ENCODE data around the gene CPLX4. TPM values are rescaled to one million over a fixed set of nuclear protein-coding genes. Genes with fewer than 3 reads are reported as not detected.

The CPLX4 gene
- total and polyA plus RNA-seq, 4 donors, result 0.01 TPM; not detected in 3

DNA sequence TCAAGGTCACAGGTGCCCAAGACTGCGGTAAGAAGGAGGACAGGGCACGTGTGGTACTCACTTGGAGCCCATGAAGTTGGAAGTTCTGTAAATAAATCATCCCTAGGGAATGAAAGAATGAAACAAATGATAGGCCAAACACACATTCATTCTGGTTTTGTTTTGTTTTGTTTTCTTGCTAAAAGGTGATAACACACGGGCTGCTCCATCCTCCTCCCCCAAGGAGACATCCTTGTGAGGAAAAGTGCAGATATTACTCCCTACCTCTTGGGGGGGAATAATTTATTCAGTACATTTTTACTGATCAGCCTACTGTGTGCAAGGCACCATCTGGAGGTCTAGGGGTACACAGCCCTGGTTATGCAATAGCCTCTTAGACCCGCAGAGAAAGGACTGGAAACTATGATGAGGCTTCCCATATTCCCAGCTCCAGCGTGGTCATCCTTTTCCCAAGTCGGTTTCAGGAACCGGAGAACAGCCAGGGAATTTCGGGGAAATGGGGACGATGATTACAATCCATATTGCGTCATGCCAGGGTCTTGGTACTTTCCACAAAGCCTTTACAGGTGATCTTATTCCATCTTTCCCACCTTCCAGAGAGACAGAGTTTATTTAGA, 51.5 kb downstream of the CPLX4 start:
- Histone ChIP-seq H3K27me3 (ENCODE audit: control insufficient read depth in 3 of 3, insufficient read depth in 3 of 3, low read length in 2 of 3) (peaks cover 7 to 93% (median 91%) of the 10 kb centered on the region in 3 donors), H3K9ac (ENCODE audit: insufficient read depth in 1 of 2, low read length in 2 of 2) (no peak overlapping the region), H3K9me3 (ENCODE audit: control insufficient read depth in 4 of 4, insufficient read depth in 3 of 4, low read length in 3 of 4) (peaks cover 0 to 13% (median 0%) of the 10 kb centered on the region in 4 donors), H3K36me3 (ENCODE audit: control insufficient read depth in 4 of 4, insufficient read depth in 4 of 4, low read length in 4 of 4) (no peaks in the 10 kb centered on the region), H3K4me3 (no peak overlapping the region), H3K27ac (ENCODE audit: low read depth in 1 of 2, low read length in 1 of 2) (no peak overlapping the region), H3K4me1 (ENCODE audit: control insufficient read depth in 5 of 5, insufficient read depth in 5 of 5, low read length in 5 of 5) (peaks cover 0 to 17% (median 0%) of the 10 kb centered on the region in 5 donors)
- TF ChIP-seq, protein P1, sequence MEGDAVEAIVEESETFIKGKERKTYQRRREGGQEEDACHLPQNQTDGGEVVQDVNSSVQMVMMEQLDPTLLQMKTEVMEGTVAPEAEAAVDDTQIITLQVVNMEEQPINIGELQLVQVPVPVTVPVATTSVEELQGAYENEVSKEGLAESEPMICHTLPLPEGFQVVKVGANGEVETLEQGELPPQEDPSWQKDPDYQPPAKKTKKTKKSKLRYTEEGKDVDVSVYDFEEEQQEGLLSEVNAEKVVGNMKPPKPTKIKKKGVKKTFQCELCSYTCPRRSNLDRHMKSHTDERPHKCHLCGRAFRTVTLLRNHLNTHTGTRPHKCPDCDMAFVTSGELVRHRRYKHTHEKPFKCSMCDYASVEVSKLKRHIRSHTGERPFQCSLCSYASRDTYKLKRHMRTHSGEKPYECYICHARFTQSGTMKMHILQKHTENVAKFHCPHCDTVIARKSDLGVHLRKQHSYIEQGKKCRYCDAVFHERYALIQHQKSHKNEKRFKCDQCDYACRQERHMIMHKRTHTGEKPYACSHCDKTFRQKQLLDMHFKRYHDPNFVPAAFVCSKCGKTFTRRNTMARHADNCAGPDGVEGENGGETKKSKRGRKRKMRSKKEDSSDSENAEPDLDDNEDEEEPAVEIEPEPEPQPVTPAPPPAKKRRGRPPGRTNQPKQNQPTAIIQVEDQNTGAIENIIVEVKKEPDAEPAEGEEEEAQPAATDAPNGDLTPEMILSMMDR (IDR thresholded peaks at IDR 0.05; ENCODE audit: control extremely low read depth, extremely low read depth), result no peak
- ATAC-seq (ENCODE audit: insufficient read depth, low FRiP score) (no peak), DNase-seq (no peak)
- 10 to 12% methylated on average over 10 of the region's 10 CpGs for WGBS, 2 donors

- WGBS, 2 donors, result 19 to 33% methylated on average over 1 of the region's 1 CpG
- peaks cover 0 to 17% (median 0%) of the 10 kb centered on the region in 5 donors for H3K4me1 ChIP-seq (ENCODE audit: control insufficient read depth in 5 of 5, insufficient read depth in 5 of 5, low read length in 5 of 5)
- peaks cover 0 to 13% (median 0%) of the 10 kb centered on the region in 4 donors for H3K9me3 ChIP-seq (ENCODE audit: control insufficient read depth in 4 of 4, insufficient read depth in 3 of 4, low read length in 3 of 4)
- H3K4me3 ChIP-seq, result no peak overlapping the region
- no peak overlapping the region for H3K27ac ChIP-seq (ENCODE audit: low read depth in 1 of 2, low read length in 1 of 2)
- H3K36me3 ChIP-seq (ENCODE audit: control insufficient read depth in 4 of 4, insufficient read depth in 4 of 4, low read length in 4 of 4), result no peaks in the 10 kb centered on the region
- TF ChIP-seq, protein P1 (IDR thresholded peaks at IDR 0.05; ENCODE audit: control extremely low read depth, extremely low read depth), result no peak
- ATAC-seq (ENCODE audit: insufficient read depth, low FRiP score), result no peak
- peaks cover 5 to 88% (median 86%) of the 10 kb centered on the region in 3 donors for H3K27me3 ChIP-seq (ENCODE audit: control insufficient read depth in 3 of 3, insufficient read depth in 3 of 3, low read length in 2 of 3)
- no peak overlapping the region for H3K9ac ChIP-seq (ENCODE audit: insufficient read depth in 1 of 2, low read length in 2 of 2)
- DNase-seq, result no peak
Observed at GRCh38 chr18:59266459-59266858, 52.0 kb downstream of the CPLX4 start.

DNA sequence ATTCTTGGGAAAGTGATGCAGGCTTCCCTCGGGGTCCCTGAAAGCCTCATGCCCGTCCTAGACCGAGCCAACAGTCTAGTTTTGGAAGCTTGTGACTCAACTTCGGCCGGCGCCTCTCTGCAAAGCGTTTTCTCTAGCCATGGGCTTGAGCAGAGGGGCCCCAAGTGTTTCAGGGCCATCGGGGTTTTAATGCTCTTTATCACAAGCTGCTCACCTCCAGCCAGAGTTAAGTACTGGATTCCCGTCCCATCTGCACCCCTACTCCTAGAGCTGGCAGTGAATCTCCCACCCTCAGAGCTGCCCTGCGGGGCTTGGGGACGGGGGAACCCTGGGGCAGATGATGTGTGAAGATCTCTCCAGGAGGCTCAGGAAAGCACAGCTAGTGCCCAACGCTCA, 52.5 kb downstream of the CPLX4 start:
- Histone ChIP-seq H3K27me3 (ENCODE audit: control insufficient read depth in 3 of 3, insufficient read depth in 3 of 3, low read length in 2 of 3) (peaks cover 5 to 83% (median 81%) of the 10 kb centered on the region in 3 donors), H3K9ac (ENCODE audit: insufficient read depth in 1 of 2, low read length in 2 of 2) (no peak overlapping the region), H3K27ac (ENCODE audit: low read depth in 1 of 2, low read length in 1 of 2) (no peak overlapping the region), H3K4me3 (no peak overlapping the region), H3K9me3 (ENCODE audit: control insufficient read depth in 4 of 4, insufficient read depth in 3 of 4, low read length in 3 of 4) (peaks cover 0 to 13% (median 0%) of the 10 kb centered on the region in 4 donors), H3K36me3 (ENCODE audit: control insufficient read depth in 4 of 4, insufficient read depth in 4 of 4, low read length in 4 of 4) (no peaks in the 10 kb centered on the region), H3K4me1 (ENCODE audit: control insufficient read depth in 5 of 5, insufficient read depth in 5 of 5, low read length in 5 of 5) (peaks cover 0 to 17% (median 0%) of the 10 kb centered on the region in 5 donors)
- WGBS, 2 donors, result 14 to 16% methylated on average over 12 of the region's 12 CpGs
- no peak for ATAC-seq (ENCODE audit: insufficient read depth, low FRiP score)
- TF ChIP-seq, protein P1 (IDR thresholded peaks at IDR 0.05; ENCODE audit: control extremely low read depth, extremely low read depth), result no peak
- no peak for DNase-seq
